ENCODE measurements around the gene MYO7B. TPM values are rescaled to one million over a fixed set of nuclear protein-coding genes. Genes with fewer than 3 reads are reported as not detected.
"Not testable (repeated sequence)": the region's sequence is repeated elsewhere in the genome, so short reads cannot be mapped to it uniquely, and the experiment has no call there.

MYO7B gene
- total RNA-seq, 1 donor from 2014 or later = 0.04 TPM

DNA sequence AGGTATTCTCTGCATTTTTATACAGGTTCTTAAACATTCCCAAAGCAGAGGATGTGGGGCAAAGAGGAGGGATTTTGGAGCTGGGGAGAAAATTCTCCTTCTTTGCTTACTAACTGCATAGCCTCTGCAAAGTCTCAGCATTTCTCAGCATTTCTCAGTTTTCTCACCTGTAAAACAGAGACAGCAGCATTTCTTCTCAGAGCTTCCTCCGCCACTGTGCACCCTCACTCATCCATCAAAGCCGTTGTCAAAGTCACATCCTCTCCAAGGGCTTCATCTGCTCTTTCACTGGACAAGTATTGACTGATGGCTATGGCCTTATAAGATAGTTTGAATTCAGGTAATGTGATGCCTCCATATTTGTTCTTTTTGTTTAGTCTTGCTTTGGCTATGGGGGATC, 17.4 kb downstream of the MYO7B start:
- no peak for ATAC-seq

DNA sequence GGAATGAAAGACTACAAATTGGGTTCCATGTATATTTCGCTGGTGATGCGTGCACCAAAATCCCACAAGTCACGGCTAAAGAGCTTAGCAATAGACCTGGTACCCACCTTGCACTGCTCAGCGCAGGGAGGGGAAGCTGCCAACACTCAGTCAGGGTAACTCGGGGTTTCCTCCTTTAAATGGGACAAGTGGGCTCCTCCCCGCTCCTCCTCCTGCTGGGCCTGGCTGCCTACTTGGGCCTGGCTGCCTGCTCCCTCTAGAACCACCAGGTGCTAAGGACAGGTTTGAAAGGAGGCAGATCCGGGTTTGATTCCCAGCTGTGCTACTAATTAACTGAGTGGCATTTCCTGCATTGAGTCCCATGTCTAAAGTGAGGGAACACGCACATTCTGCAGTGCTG, 23.4 kb downstream of the MYO7B start:
- no peak for ATAC-seq

DNA sequence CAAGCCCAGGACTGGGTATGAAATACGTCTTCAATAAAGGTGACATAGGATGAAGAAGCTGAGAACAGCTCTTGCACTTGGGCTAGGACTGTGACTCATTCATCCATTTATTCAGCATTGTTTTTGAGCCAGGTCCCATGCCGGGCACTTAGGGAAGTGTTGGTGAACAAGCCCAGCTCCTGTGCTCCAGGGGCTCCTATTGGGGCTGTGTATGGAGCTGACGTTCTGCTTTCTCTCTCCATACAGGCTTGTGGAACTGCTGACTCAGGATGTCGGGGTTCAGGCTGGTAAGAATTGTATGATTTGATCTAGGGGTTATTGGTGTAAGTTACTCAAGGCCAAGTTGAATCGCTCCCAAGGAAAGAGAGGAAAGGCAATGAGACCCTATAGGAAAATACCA, 24.0 kb downstream of the MYO7B start:
- ATAC-seq = no peak

DNA sequence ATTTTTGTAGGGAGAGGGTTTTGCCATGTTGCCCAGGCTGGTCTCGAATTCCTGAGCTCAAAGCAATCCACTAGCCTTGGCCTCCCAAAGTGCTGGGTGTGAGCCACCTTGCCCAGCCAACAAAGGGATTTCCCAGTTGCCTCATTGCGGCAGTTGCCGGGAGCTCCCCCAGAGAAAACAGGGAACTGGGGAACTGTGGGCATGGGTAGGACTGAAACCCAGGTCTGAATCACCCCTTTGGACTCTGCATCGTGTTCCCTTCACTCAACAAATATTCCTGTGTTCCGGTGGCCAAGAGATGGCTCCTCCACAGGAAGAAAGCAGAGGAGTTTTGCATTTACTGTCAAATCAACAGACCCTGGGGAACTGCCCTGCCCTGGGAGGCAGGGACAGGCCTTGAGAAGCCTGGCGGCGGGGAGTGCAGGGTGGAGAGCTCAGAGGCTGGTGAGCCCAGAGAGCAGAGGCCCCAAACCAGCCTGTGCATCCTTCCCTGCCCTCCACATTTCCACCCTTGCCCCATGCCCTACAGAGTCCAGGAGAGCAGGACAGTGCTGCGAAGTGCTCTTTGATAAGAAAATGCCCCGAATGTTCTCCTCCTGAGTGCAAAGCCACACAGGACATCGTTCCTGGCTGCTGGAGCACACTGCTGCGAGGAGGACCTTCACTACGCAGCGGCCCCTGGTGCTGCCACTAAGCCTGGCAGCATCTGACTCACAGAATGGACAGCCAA, 24.9 kb downstream of the MYO7B start:
- ATAC-seq = no peak

DNA sequence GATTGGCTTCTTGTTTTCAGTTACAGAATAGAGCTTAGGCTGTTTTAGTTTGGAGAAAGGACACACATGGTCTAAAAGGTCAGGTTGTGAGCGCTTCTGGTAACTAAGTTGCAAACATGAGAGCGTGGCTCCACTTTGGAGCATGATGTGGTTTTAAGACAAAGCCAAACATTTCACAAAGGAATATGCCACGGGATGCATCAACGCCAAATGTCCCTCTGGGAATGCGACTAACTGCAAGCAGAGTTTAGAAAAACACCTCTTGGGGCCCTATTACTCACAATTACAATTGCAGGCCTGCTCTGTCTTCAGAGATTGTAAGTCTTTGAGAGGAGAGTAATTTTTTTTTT, 25.4 kb downstream of the MYO7B start:
- no peak for ATAC-seq

DNA sequence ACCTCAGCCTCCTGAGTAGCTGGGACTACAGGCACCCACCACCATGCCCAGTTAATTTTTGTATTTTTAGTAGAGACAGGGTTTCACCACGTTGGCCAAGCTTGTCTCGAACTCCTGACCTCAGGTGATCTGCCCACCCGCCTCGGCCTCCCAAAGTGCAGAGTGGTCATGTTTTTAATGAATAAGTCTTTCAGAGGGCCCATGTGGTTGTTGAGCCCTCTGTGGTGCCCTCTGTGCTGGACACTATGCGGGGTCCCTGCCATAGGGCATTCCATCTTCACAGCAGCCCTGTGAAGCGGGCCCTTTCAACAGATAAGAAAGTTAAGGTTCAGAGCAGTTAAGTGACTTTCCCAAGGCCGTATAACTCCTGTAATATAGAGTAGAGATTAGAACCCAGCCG, 25.9 kb downstream of the MYO7B start:
- no peak for ATAC-seq

DNA sequence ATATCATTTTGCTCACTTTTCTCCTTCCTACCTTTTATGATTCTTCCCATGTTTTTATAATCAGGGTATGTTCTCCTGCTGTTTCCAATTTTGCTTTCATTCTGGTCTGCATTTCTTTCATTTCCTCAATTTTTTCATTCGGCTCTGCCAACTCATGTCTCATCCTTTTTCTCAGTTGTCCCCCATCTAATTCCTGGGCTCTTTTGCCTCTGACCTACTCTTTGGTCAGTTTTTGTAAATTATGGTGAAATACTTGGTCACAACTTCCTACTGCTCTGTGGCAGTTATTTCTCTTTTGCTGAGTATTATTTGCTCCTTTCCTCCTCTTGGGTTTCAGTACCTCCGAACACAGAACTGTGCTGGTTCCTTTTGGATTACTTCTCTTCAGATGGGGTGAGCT, 27.5 kb downstream of the MYO7B start:
- no peak for ATAC-seq

DNA sequence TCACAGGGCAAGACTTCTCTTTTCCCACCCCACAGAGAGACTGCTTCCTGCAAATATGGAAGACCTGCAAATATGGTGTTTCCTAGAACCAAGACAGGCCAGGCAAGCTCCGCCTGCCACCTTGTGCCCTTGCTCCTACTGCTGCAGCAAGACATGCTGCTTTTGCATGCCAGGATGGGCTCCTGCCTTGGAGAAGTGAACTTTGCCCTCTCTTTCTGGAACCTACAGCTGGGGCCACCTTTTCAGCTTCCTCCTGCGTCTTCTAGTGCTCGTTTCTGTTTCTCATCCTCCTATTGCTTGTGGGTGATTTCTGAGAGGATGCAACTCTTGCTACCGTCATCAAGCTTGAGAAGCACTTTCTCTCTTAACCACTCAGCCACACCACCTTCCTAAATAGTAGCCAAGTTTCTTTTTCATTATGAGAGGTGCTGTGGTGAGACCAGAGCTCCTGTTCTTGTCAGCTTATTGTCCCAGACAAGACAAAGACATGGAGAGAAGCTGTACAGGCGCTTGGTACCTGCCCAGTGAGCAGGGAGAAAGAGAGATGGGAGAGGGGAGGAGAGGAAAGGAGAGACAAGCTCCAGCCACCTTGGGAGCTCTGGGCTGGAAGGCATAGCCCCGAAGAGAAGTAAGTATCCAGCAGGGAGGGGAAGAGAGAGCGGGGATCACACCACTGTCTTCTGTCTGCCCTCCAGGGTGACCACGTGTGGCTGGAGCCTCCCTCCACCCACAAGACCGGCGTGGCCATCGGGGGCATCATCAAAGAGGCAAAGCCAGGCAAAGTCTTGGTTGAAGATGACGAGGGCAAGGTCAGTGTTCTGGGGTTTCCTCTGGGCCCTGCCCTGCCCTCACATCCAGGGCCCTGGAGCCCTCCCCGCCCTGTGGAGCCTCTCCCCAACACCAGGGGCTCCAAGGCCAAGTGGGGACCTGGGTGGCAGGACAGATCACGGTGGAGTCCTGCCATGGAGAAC, 28.3 kb downstream of the MYO7B start:
- no peak for ATAC-seq

DNA sequence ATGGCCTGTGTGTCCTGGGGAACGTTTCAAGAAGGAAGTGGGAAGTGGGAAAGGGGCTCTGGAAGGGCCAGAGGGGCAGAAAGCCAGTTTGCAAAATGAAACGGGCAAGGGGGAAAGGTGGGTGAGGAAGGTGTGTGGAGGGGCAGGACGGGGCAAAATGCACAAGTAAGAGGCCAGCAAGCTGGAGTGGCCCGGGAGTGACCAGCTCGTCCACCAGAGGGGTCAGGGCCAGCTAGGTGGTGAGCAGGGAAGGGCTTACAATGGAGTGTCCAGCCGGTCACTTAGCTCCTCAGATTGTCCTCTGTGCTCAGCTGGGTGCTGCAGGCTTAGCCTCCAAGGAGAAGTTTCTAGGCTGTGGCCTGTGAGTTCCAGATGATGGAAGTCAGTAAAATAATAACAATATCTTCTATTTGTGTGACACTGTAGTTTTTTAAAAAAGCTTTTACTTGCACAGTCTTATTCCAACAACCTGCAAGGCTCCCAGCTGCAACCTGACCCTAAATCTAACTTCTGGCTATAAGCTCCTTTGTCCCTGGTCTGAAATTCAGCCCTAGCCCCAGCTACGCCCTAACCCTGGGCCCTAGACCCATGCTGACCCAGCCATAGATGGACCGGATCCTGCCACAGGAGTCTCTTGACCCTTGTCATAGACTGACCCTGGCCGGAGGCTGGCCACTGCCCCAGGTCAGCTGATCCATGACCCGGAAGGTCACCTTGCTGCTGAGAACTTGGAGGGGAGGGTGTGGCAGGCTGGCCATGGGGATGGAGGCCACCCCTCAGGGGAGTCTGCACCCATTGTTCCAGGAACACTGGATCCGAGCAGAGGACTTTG, 29.2 kb downstream of the MYO7B start:
- peak; percentile 8 for ATAC-seq

DNA sequence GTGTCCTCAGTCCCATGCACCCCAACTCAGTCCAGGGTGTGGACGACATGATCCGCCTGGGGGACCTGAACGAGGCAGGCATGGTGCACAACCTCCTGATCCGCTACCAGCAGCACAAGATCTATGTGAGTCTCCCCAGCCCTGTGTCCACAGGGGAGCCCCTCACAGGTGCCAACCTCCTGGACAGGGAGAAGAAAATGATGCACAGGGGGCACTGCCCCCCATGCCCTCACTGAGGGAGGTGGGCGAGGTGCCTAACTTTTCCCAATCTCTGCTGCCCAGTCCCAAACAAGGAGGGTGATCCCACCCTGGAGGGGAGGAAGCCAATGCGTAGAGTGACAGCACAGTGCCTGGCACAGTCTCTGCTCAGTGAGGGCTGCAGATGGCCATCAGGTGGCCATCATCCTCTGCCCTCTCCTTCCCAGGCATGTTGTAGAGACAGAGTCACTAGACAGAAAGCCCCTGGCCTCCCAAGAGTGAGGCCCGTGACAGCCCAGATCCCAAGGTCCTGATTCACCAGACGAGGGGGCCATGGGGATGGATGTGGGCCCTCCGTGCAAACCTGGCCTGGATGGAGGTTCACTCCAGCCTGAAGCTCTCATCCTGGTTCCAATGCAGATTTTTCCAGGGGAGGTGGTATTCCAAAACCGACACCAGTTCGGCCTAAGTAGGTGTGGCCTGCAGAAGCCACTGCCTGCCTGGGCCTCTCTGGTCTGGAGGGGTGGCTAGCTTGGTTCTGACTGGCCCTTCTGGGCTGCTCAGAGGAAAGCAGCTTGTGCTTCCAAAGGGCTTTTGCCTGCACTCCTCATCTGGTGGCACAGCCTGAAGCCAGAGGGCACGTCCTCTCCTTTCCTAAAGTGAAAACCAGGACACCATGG, 30.0 kb downstream of the MYO7B start:
- ATAC-seq = no peak

DNA sequence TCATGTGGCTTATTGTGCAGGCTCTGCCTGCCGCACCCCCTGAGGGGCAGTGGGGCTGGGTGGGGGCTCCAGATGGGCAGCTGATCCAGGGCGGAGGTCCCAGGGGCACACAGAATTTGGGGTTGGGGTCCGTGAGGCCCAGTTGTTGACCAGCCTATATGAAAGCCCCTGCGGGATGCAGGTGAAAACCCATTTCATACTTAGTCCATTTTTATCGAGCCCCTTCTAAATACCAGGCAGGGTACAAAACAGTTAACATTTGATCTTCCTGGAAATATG, 30.6 kb downstream of the MYO7B start:
- ATAC-seq = no peak

DNA sequence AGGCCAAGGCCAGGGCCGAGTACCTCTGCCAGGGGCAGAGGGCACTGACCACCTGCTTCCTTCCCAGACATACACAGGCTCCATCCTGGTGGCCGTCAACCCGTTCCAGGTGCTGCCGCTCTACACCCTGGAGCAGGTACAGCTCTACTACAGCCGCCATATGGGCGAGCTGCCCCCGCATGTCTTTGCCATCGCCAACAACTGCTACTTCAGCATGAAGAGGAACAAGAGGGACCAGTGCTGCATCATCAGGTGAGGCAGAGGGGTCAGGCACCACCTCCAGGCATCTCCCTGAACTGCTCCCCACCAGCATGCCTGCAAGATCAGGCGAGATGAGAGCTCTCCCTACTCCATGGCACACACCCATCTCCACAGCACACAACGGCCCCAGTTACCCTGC, 31.1 kb downstream of the MYO7B start:
- no peak for ATAC-seq

DNA sequence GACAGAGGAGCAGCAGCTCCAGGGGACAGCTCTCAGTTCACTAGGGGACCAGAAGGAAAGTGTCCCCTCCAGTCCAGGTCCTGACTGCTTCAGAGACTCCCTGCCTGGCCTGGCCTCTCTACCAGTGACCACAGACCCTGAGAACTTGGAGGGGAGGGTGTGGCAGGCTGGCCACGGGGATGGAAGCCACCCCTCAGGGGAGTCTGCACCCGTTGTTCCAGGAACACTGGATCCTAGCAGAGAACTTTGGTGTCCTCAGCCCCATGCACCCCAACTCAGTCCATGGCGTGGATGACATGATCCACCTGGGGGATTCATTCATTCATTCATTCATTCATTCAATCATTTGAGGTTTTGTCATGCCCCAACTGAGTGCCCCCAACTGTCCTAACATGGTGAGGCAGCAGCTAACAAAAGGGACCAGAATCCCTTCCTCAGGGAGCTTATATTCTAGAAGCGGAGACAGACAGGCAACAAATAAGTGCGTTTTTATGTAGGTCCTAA, 31.9 kb downstream of the MYO7B start:
- no peak for ATAC-seq

DNA sequence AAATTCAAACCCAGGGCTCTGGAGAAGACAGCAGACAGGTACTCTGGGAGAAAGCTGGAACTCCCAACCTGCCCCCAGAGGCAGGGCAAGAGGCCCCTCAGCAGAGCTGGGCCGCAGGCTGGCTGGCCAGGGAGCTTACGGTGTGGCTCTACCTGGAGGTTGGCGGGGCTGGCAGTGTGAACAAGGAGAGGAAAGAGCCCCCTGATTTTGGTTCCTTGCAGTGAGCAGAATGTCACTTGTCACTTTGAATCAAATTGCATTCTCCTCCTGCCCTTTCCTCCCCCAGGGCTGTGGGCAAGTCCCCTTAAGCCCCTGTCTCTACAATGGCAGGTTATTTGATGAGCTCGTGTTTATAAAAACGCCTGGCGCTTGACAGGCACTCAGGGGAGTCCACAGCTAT, 32.6 kb downstream of the MYO7B start:
- no peak for ATAC-seq

DNA sequence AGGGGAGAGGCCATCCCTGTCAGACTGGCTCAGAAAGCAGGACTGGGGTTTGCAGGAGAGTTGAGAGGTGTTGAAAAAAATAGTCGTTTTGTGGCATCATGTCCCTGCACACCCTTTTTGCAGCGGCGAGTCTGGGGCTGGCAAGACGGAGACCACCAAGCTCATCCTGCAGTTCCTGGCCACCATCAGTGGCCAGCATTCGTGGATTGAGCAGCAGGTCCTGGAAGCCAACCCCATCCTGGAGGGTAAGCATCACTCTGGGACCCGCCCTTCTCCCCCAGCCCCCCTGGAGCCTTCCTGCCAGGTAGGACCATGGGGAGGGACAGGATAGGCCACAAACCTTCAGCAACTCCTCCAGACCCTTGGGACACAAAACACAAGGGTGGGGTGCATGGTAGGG, 34.2 kb downstream of the MYO7B start:
- no peak for ATAC-seq

DNA sequence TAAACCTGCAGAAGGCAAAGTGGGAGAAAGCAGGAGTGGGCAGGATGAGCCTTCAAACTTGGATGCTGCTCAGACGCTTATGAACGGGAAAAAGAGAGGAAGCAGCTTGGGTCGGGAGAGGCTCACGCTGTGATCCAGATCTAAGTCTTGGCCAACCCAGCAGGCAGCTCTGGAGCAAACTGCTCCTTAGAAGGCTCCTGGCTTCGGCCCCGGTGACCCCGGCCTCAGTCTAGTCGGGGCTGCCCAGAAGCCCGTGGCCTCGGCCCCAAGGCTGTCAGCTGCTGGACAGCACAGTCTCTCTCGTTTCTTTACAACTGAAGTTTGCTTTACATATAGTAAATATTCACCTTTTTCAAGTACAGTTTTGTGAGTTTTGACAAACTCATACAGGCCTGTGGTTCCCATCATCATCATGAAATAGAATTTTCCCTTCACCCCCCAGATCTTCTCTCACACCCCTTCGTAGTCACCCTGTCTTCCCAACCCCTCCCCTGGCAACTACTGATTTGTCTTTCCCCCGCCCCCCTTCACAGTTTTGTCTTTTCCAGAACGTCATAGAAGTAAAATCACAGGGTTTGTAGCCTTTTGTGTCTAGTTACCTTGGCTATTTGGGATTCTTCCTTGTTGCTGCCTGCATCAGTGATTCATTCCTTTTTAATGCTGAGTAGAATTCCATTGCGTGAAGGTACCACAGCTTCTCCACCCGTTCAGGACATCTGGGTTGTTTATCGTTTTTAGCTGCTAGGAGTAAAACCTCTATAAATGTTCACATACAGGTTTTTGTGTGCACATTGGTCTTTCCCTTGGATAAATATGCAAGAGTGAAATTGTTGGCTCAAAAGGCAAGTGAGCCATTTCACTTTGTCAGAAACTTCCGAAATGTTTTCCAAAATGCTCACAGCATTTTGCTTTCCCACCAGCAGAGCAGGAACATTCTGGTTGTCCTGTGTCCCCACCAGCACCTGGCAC, 35.1 kb downstream of the MYO7B start:
- no peak for ATAC-seq

DNA sequence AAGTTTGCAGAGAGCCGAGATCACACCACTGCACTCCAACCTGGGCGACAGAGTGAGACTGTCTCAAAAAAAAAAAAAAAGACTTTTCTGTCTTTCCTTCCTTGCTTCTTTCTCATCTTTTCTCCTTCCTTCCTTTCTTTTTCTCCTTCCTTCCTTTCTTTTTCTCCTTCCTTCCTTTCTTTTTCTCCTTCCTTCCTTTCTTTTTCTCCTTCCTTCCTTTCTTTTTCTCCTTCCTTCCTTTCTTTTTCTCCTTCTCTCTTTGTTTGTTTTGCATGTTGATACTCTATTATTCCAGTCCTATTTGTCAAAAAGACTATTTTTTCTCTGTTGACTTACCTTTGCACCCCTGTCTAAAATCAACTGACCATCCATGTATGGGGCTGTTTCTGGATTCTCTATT, 36.9 kb downstream of the MYO7B start:
- ATAC-seq = not testable (repeated sequence)

DNA sequence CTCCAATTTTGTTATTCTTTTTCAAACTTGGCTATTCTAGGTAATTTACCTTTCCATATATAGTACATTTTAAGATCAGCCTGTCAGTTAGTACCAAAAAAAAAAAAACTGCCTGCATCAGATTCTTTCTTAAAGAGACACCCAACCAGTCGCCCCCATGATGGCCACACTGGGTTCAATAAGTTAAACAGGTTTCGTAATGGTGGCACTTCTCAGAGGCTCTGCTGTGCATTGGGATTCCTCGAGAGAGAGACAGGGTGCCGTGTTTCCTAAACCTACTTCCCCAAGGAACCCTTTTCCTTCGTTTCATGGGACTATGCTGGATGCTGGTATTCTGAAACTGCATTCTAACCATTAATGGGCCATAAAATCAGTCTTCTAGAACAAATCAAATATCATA, 37.4 kb downstream of the MYO7B start:
- no peak for ATAC-seq

DNA sequence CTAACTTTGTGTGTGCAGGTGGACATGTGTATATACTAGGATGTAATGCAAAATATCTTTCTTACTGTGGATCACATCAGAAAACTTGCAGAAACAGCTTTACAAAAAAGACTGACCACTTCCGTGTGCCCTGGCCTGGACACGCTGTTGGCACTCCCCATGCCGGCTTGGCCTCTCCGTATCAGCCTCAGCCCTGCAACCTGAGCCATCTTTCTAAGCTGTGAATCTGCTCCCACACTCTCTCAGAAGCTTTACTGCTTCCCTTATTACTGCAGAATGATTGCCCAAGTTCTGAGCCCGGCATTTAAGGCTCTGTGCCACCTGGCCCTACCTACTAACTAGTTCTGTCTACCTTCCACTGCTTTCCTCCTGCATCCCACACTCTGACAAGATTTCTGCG, 37.8 kb downstream of the MYO7B start:
- ATAC-seq = no peak

DNA sequence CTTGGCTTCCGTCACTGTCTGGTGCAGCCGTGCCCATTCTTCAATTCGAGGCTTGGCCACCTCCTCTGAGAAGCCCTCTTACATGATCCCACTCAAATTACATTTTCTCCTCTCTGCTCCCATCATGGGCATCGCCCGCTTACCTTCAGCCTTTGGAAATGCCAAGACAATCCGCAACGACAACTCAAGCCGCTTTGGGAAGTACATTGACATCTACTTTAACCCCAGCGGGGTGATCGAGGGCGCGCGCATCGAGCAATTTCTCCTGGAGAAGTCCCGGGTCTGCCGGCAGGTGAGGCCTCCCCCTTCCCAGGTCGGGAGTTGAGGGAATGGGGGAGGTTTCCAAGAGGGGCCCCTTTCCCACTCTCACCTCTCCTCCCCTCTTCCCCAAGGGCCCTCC, 38.3 kb downstream of the MYO7B start:
- ATAC-seq = no peak

DNA sequence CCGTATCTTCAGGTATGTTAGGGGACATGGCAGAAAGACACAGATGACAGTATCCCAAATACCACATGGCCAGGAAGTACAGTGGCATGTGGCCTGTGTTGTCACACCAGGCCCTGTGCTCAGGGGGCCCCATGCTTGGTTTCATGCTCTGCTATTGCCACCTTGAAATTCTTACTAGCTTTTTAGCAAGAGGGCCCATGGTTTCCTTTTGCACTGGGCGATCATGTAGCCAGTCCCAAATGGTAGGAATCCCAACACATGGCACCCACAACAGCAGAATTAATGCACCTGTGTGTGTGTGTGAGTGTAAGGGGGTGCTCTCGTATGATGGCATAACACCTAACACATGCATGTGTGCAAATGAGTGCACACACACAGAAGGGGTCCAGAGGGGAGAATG, 39.2 kb downstream of the MYO7B start:
- no peak for ATAC-seq
